HCT116 (cell line): ENCODE measurements around the gene HPD. TPM values are rescaled to one million over a fixed set of nuclear protein-coding genes. Genes with fewer than 3 reads are reported as not detected.

Experiments used
- ATAC-seq: fragments of 200-7000 bp; cut with Tn5 transposase; 2 replicates; pipeline ENCODE4 v1.9.1; 2020; ENCODE audit warnings: mild to moderate bottlenecking, moderate library complexity
- BruUV-seq: library from RNA; stranded (reverse); fragments of 400-500 nt; replicated peaks from 2 replicates; lab custom pipeline; 2021; lab: Mats Ljungman, UMichigan
- CTCF ChIA-PET: fragments of 300-600 bp; sonication (Branson Sonifier 250); formaldehyde crosslinking; loops from one replicate; lab custom pipeline; 2021; ENCODE audit warnings: antibody characterized with exemption; lab: Charles Lee
- POLR2A ChIA-PET: fragments of 300-600, 350-600 bp; sonication (Branson Sonifier 250); formaldehyde crosslinking; loops from one replicate; lab custom pipeline; 2021; ENCODE audit warnings: antibody characterized with exemption; lab: Charles Lee
- RAD21 ChIA-PET, 2 experiments: fragments of 300-600 bp; sonication (Branson Sonifier 250); formaldehyde crosslinking; loops; one replicate each; lab custom pipeline; 2023; ENCODE audit warnings: low total read pairs in 2 of 2; ENCODE audit not compliant: uncharacterized antibody in 2 of 2, unreplicated experiment in 2 of 2, low non-redundant PET in 1 of 2; lab: Charles Lee
- DNase-seq: peaks from one replicate; pipeline ENCODE4 v3.0.0-alpha.2; 2010; ENCODE audit warnings: low read depth, low spot score
- H2AFZ ChIP-seq: fragments of 200-600 bp; shearing (Covaris generic), sonication (generic); 2 replicates; pipeline ENCODE4 v1.6.1; 2017; ENCODE audit warnings: low read depth, mixed run types, mixed read lengths, antibody characterized with exemption, low read length; ENCODE audit not compliant: poor library complexity, severe bottlenecking
- H3K27ac ChIP-seq: 2 replicates; pipeline ENCODE4 v1.5.1; 2012; ENCODE audit warnings: low read depth, low read length
- H3K27me3 ChIP-seq: fragments of 200-600 bp; sonication (generic); 2 replicates; pipeline ENCODE4 v1.6.1; 2016; ENCODE audit warnings: mixed run types, low read length, mixed read lengths; ENCODE audit not compliant: insufficient read depth
- H3K36me3 ChIP-seq, 2 experiments: fragments of 200-500 bp in 1 of 2; fragments of 200-600 bp in 1 of 2; sonication (Bioruptor generic) in 1 of 2; sonication (generic) in 1 of 2; 2 replicates each; pipeline versions ENCODE4 v1.5.1 to v1.6.1; 2014 to 2016; ENCODE audit warnings: low read length in 2 of 2, inconsistent platforms in 1 of 2, mixed read lengths in 1 of 2, mixed run types in 1 of 2; ENCODE audit not compliant: insufficient read depth in 2 of 2, control insufficient read depth in 1 of 2
- H3K4me1 ChIP-seq, 2 experiments: fragments of 200-600 bp in 1 of 2; sonication (generic) in 1 of 2; 2 replicates each; pipeline versions ENCODE4 v1.5.1 to v1.6.1; 2012 to 2017; ENCODE audit warnings: low read length in 2 of 2, inconsistent platforms in 1 of 2, mild to moderate bottlenecking in 1 of 2, mixed read lengths in 1 of 2, mixed run types in 1 of 2, moderate library complexity in 1 of 2; ENCODE audit not compliant: insufficient read depth in 2 of 2, control insufficient read depth in 1 of 2
- H3K4me2 ChIP-seq: fragments of 200-600 bp; sonication (generic); 2 replicates; pipeline ENCODE4 v1.6.1; 2017; ENCODE audit warnings: mixed run types, low read length, mixed read lengths
- H3K4me3 ChIP-seq, 2 experiments: fragments of 200-600 bp in 1 of 2; sonication (generic) in 1 of 2; replicated peaks in 1 of 2; 2 replicates each; pipeline ENCODE4 v1.5.1; 2011 to 2016; ENCODE audit warnings: low read length in 2 of 2, control low read depth in 1 of 2, low read depth in 1 of 2, mild to moderate bottlenecking in 1 of 2, mixed read lengths in 1 of 2, mixed run types in 1 of 2
- H3K79me2 ChIP-seq: fragments of 200-600 bp; sonication (generic); 2 replicates; pipeline ENCODE4 v1.6.1; 2017; ENCODE audit warnings: mild to moderate bottlenecking, mixed run types, low read length, moderate library complexity, mixed read lengths; ENCODE audit not compliant: insufficient read depth
- H3K9ac ChIP-seq: fragments of 200-600 bp; sonication (generic); 2 replicates; pipeline ENCODE4 v1.6.1; 2016; ENCODE audit warnings: low read length, mixed read lengths
- H3K9me2 ChIP-seq: fragments of 200-600 bp; sonication (generic), shearing (Covaris generic); 2 replicates; pipeline ENCODE4 v1.6.1; 2017; ENCODE audit warnings: mixed run types, mild to moderate bottlenecking, moderate library complexity; ENCODE audit not compliant: insufficient read depth
- H3K9me3 ChIP-seq, 2 experiments: fragments of 200-500 bp in 1 of 2; fragments of 200-600 bp in 1 of 2; sonication (Bioruptor generic) in 1 of 2; sonication (generic) in 1 of 2; 2 replicates each; pipeline ENCODE4 v1.6.1; 2014 to 2017; ENCODE audit warnings: low read length in 2 of 2, mixed read lengths in 2 of 2, inconsistent platforms in 1 of 2, low read depth in 1 of 2, mild to moderate bottlenecking in 1 of 2, mixed run types in 1 of 2, moderate library complexity in 1 of 2; ENCODE audit not compliant: control insufficient read depth in 1 of 2, insufficient read depth in 1 of 2
- H4K20me1 ChIP-seq: fragments of 200-600 bp; sonication (generic), shearing (Covaris generic); 2 replicates; pipeline ENCODE4 v1.6.1; 2017; ENCODE audit warnings: mixed run types, mild to moderate bottlenecking, moderate library complexity; ENCODE audit not compliant: insufficient read depth
- CEBPB ChIP-seq: IDR thresholded peaks from 2 replicates; pipeline ENCODE4 v1.6.1; 2012; ENCODE audit warnings: low read depth
- ELF1 ChIP-seq: IDR thresholded peaks from 2 replicates; pipeline ENCODE4 v1.6.1; 2012; ENCODE audit warnings: low read depth, borderline replicate concordance
- EZH2 ChIP-seq: fragments of 200-600 bp; sonication (generic); IDR thresholded peaks from 2 replicates; pipeline ENCODE4 v1.6.1; 2017; ENCODE audit warnings: antibody characterized with exemption, mixed run types
- EZH2phosphoT487 ChIP-seq: fragments of 200-600 bp; IDR thresholded peaks from 2 replicates; pipeline ENCODE4 v1.6.1; 2018; ENCODE audit warnings: antibody characterized with exemption, borderline replicate concordance
- FOSL1 ChIP-seq: IDR thresholded peaks from 2 replicates; pipeline ENCODE4 v1.6.1; 2012; ENCODE audit warnings: low read depth
- POLR2A ChIP-seq: IDR thresholded peaks from 2 replicates; pipeline ENCODE4 v1.7.0; 2011; ENCODE audit warnings: borderline replicate concordance; ENCODE audit not compliant: insufficient read depth, insufficient read length; ENCODE audit errors: extremely low read depth
- POLR2AphosphoS5 ChIP-seq: IDR thresholded peaks from 2 replicates; pipeline ENCODE4 v1.6.1; 2011; ENCODE audit warnings: mild to moderate bottlenecking, low read depth, low read length, moderate library complexity
- SIN3A ChIP-seq: IDR thresholded peaks from 2 replicates; pipeline ENCODE4 v1.6.1; 2012; ENCODE audit warnings: low read depth
- TCF7L2 ChIP-seq: IDR thresholded peaks from 2 replicates; pipeline ENCODE4 v1.7.0; 2011; ENCODE audit warnings: borderline replicate concordance, inconsistent platforms; ENCODE audit not compliant: insufficient read depth, insufficient read length; ENCODE audit errors: extremely low read depth
- ZFX ChIP-seq: fragments of 450-650 bp; IDR thresholded peaks from 2 replicates; pipeline ENCODE4 v1.6.1; 2017
- ZNF274 ChIP-seq: fragments of 200-500 bp; sonication (Bioruptor generic); IDR thresholded peaks from 2 replicates; pipeline ENCODE4 v1.6.1; 2014; ENCODE audit warnings: mild to moderate bottlenecking, low read depth, low read length, inconsistent platforms
- intact Hi-C: fragments of 100-400 bp; cut with micrococcal nuclease; formaldehyde crosslinking; loops from 2 replicates; pipeline ENCODE4 v1.10.0; 2022
- total RNA-seq: library from RNA; stranded (reverse); gene quantifications from one replicate; pipeline ENCODE4 v1.2.1, GENCODE V29; 2021; ENCODE audit not compliant: unreplicated experiment
- TF ChIP-seq, protein P1 (sequence below): IDR thresholded peaks from 2 replicates; pipeline ENCODE4 v1.6.1; 2012
- TF ChIP-seq, protein P2 (sequence below): IDR thresholded peaks from 2 replicates; pipeline ENCODE4 v1.6.1; 2011; ENCODE audit warnings: mild to moderate bottlenecking, low read length, moderate library complexity; ENCODE audit not compliant: insufficient replicate concordance; ENCODE audit errors: extremely low read depth

HPD gene
- total RNA-seq, 1 experiment from 2014 or later = 1.1 TPM

DNA sequence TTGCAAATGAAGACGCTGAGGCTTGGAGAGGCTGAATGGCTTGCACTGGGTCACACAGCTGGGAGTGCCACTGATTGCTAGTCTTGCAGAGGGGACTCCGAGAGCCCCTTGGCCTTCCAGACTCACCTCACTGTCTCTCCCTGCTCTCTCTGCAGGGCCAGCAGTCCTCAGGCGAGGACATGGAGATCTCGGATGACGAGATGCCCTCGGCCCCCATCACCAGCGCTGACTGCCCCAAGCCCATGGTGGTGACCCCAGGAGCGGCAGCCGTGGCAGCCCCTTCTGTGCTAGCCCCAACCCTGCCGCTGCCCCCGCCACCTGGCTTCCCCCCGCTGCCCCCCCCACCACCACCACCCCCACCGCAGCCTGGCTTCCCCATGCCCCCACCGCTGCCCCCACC, 44.7 kb downstream of the HPD start:
- Histone ChIP-seq H3K4me3 (no peak overlapping the region), H3K9ac (no peak overlapping the region), H3K27ac (no peak overlapping the region), H3K9me3 (no peaks in the 10 kb centered on the region), H4K20me1 (no peaks in the 10 kb centered on the region), H3K4me1 (peaks cover 6 to 26% of the 10 kb centered on the region in 2 experiments), H3K27me3 (no peaks in the 10 kb centered on the region), H3K4me2 (no peak overlapping the region), H2AFZ (no peak overlapping the region), H3K79me2 (peaks cover 62% of the 10 kb centered on the region), H3K36me3 (peaks cover 29% of the 10 kb centered on the region in 2 experiments; a peak in 3 of 4 replicates), H3K9me2 (no peaks in the 10 kb centered on the region)
- TF ChIP-seq, protein P1, sequence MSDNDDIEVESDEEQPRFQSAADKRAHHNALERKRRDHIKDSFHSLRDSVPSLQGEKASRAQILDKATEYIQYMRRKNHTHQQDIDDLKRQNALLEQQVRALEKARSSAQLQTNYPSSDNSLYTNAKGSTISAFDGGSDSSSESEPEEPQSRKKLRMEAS = no peak
- TF ChIP-seq ZFX (no peak), EZH2 (no peak), ZNF274 (no peak), POLR2A (no peak), SIN3A (no peak), CEBPB (no peak), TCF7L2 (no peak), ELF1 (no peak), POLR2AphosphoS5 (no peak), EZH2phosphoT487 (no peak), FOSL1 (no peak)
- TF ChIP-seq, protein P2, sequence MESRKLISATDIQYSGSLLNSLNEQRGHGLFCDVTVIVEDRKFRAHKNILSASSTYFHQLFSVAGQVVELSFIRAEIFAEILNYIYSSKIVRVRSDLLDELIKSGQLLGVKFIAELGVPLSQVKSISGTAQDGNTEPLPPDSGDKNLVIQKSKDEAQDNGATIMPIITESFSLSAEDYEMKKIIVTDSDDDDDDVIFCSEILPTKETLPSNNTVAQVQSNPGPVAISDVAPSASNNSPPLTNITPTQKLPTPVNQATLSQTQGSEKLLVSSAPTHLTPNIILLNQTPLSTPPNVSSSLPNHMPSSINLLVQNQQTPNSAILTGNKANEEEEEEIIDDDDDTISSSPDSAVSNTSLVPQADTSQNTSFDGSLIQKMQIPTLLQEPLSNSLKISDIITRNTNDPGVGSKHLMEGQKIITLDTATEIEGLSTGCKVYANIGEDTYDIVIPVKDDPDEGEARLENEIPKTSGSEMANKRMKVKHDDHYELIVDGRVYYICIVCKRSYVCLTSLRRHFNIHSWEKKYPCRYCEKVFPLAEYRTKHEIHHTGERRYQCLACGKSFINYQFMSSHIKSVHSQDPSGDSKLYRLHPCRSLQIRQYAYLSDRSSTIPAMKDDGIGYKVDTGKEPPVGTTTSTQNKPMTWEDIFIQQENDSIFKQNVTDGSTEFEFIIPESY = no peak
- intact Hi-C loops = no loop called here
- no peak for DNase-seq
- POLR2A ChIA-PET = no interaction called here
- RAD21 ChIA-PET = no interaction called here
- ATAC-seq = no peak
- no TSS peak for BruUV-seq
- CTCF ChIA-PET = no interaction called here
